Smooth muscle cell (in vitro differentiated cells): ENCODE results near the gene SLC5A5. TPM values are rescaled to one million over a fixed set of nuclear protein-coding genes. Genes with fewer than 3 reads are reported as not detected.

ENCODE experiments used
- DNase-seq: peaks from one replicate; lab custom pipeline; 2025; ENCODE audit not compliant: unreplicated experiment; lab: John Stamatoyannopoulos, UW
- H2AFZ ChIP-seq: fragments of 200-600 bp; sonication (generic); 2 replicates; pipeline ENCODE4 v1.6.0; 2016; ENCODE audit warnings: antibody characterized with exemption, low read depth, mild to moderate bottlenecking
- H3F3A ChIP-seq: fragments of 200-600 bp; sonication (generic); 2 replicates; pipeline ENCODE4 v1.6.0; 2017; ENCODE audit warnings: antibody characterized with exemption, low read depth
- H3K27ac ChIP-seq: fragments of 200-600 bp; sonication (generic); 2 replicates; pipeline ENCODE4 v1.5.1; 2016; ENCODE audit warnings: low read depth, mild to moderate bottlenecking
- H3K27me3 ChIP-seq: fragments of 200-600 bp; sonication (generic); 2 replicates; pipeline ENCODE4 v1.6.1; 2016; ENCODE audit warnings: low read depth, mild to moderate bottlenecking
- H3K36me3 ChIP-seq: fragments of 200-600 bp; sonication (generic); 2 replicates; pipeline ENCODE4 v1.5.1; 2016; ENCODE audit warnings: low read depth
- H3K4me1 ChIP-seq: fragments of 200-600 bp; sonication (generic); 2 replicates; pipeline ENCODE4 v1.5.1; 2016; ENCODE audit warnings: low read depth
- H3K4me2 ChIP-seq: fragments of 200-600 bp; sonication (generic); 2 replicates; pipeline ENCODE4 v1.6.0; 2016; ENCODE audit warnings: mild to moderate bottlenecking
- H3K4me3 ChIP-seq: fragments of 200-600 bp; sonication (generic); 2 replicates; pipeline ENCODE4 v1.5.1; 2016; ENCODE audit warnings: mild to moderate bottlenecking
- H3K79me2 ChIP-seq: fragments of 200-600 bp; sonication (generic); 2 replicates; pipeline ENCODE4 v1.6.0; 2016; ENCODE audit warnings: low read depth, mild to moderate bottlenecking
- H3K9ac ChIP-seq: fragments of 200-600 bp; sonication (generic); 2 replicates; pipeline ENCODE4 v1.6.0; 2016; ENCODE audit warnings: low read depth
- H3K9me3 ChIP-seq: fragments of 200-600 bp; sonication (generic); replicated peaks from 2 replicates; pipeline ENCODE4 v1.5.1; 2016; ENCODE audit warnings: low read depth
- H4K20me1 ChIP-seq: fragments of 200-600 bp; sonication (generic); 2 replicates; pipeline ENCODE4 v1.6.0; 2016; ENCODE audit warnings: low read depth
- WGBS: methylation state at CpG from one replicate; pipeline ENCODE4 v1.1.7; 2016; ENCODE audit warnings: low lambda C conversion rate; 5-methylcytosine and 5-hydroxymethylcytosine counted together
- polyA plus RNA-seq: library from polyadenylated mRNA; unstranded; fragments of >200 nt; fragmentation: Nextera tagmentation; extraction: Ambion mirVana; gene quantifications from 2 replicates; pipeline ENCODE4 v1.2.1, GENCODE V29; 2016
- total RNA-seq: library from RNA; depleted of rRNA; stranded (reverse); fragments of >200 nt; gene quantifications from 2 replicates; pipeline ENCODE4 v1.2.3, GENCODE V29; 2014
- TF ChIP-seq, protein P1 (sequence below): fragments of 200-600 bp; sonication (generic); IDR thresholded peaks from 2 replicates; pipeline ENCODE4 v1.5.1; 2017; ENCODE audit warnings: borderline replicate concordance, mild to moderate bottlenecking, antibody characterized with exemption; ENCODE audit not compliant: insufficient read depth, poor library complexity, severe bottlenecking

Gene SLC5A5
- total and polyA plus RNA-seq, 2 experiments from 2014 or later, result not detected

DNA sequence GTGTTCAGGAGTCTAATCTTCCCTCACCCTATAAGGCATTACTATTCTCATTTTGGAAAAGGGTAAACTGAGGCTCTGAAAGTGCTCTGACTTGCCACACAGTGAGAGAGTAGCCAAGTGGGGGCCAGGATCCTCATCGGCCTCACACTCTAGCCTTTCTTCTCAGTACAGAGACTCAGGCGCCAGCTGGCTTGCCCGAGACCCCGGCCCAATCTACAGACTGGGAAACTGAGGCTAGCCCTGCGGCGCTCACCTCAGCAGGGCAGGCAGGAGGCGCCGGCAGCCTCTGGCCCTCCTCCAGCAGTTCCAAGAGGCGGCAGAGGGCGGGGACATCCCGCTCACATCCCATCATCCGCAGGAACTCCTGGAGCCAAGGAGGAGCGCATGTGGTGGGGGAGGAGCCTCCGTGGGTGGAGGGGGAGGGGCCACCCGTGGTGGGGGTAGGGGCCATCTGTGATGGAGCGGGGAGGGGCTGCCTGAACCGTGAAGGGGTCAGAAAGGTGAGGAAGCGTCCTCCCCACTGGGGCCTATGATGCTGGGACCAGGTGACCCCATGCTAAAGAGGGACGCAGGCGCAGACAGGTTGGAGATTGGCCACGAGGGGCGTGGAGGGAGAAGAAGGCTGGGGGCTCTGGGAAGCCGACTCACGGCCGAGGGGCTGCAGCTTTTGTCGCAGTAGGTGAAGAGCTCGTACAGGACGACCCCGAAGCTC, 41.7 kb upstream of the SLC5A5 start:
- peaks cover 9% of the 10 kb centered on the region for H3K27me3 ChIP-seq
- peak overlapping the region; percentile 38 for H3K4me3 ChIP-seq
- H2AFZ ChIP-seq, result no peak overlapping the region
- no peaks in the 10 kb centered on the region for H3K9me3 ChIP-seq
- WGBS, result 18% methylated on average over 26 of the region's 29 CpGs
- H4K20me1 ChIP-seq, result no peaks in the 10 kb centered on the region
- H3K79me2 ChIP-seq, result no peaks in the 10 kb centered on the region
- no peaks in the 10 kb centered on the region for H3K36me3 ChIP-seq
- DNase-seq, result no peak
- H3K4me1 ChIP-seq, result peaks cover 4% of the 10 kb centered on the region
- H3K9ac ChIP-seq, result no peak overlapping the region
- TF ChIP-seq, protein P1, sequence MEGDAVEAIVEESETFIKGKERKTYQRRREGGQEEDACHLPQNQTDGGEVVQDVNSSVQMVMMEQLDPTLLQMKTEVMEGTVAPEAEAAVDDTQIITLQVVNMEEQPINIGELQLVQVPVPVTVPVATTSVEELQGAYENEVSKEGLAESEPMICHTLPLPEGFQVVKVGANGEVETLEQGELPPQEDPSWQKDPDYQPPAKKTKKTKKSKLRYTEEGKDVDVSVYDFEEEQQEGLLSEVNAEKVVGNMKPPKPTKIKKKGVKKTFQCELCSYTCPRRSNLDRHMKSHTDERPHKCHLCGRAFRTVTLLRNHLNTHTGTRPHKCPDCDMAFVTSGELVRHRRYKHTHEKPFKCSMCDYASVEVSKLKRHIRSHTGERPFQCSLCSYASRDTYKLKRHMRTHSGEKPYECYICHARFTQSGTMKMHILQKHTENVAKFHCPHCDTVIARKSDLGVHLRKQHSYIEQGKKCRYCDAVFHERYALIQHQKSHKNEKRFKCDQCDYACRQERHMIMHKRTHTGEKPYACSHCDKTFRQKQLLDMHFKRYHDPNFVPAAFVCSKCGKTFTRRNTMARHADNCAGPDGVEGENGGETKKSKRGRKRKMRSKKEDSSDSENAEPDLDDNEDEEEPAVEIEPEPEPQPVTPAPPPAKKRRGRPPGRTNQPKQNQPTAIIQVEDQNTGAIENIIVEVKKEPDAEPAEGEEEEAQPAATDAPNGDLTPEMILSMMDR, result no peak
- peak overlapping the region; percentile 73 for H3K4me2 ChIP-seq
- H3F3A ChIP-seq, result no peaks in the 10 kb centered on the region
- no peak overlapping the region for H3K27ac ChIP-seq

DNA sequence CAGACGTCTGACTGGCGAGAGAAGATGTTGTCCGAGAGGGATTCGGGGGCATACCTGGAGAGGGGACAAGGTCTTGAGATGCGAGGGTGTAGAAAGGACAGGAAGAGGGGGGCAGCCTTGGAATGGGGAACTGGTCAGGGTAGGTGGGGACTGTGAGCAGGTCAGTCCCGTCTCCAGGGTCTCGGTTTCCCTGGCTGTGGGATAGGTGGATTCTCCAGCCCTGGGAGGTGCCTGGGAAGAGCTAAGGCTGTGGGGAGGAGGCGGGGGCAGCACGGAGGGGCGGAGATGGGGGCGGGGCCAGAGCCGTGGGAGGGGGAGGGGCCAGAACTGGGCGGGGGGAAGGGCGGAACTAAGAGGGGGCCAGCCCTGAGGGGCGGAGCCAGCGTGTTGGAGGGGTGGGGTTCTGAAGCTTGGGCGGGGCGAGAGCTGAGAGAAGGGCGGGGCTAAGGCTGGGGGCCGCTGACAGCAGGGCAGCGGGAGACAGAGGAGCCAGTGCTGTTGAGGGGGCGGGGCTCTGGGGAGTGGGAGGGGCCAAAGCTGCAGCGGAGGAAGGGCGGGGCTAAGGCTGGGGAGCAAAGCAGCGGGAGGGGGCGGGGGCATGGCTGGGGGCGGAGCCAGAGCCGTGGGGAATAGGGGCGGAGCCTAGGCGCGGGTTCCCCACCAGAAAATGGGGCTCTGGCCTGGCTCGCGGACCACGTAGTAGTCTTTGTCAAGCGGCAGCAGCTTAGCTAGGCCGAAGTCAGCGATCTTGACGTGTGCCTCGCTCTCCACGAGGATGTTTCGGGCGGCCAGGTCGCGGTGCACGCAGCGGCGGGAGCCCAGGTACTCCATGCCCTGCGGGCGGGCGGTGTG, 41.0 kb upstream of the SLC5A5 start:
- Histone ChIP-seq H3K4me1 (peaks cover 4% of the 10 kb centered on the region), H3F3A (no peaks in the 10 kb centered on the region), H4K20me1 (no peaks in the 10 kb centered on the region), H3K79me2 (no peaks in the 10 kb centered on the region), H3K4me2 (peak overlapping the region; percentile 73), H3K9ac (no peak overlapping the region), H2AFZ (no peak overlapping the region), H3K27ac (no peak overlapping the region), H3K27me3 (peaks cover 9% of the 10 kb centered on the region), H3K36me3 (no peaks in the 10 kb centered on the region), H3K4me3 (peak overlapping the region; percentile 38), H3K9me3 (no peaks in the 10 kb centered on the region)
- whole genome bisulfite sequencing, result 21% methylated on average over 22 of the region's 50 CpGs
- TF ChIP-seq, protein P1, result no peak
- DNase-seq, result peak; percentile 15

DNA sequence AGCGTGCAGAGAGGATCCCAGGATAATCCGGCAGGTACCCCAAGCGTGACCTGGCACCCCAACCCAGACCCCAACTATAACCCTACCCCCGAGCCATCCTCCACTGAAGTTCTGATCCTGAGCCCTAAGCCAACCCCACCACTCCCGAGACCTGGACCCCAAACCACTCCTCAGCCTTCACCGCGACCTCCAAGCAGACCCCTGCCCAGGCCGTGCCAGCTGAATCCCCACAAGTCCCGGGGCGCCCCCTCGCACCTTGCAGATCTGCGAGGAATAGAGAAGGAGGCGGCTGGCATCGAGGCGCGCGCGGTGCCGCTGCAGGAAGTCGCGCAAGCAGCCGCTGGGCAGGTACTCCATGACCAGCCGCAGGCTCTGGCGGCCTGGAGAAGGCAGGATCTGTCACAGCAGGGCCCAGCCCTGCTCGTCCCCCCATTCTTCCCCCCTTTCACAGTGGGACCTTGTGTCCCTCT, 40.3 kb upstream of the SLC5A5 start:
- Histone ChIP-seq H3K4me1 (peaks cover 4% of the 10 kb centered on the region), H3K4me3 (no peak overlapping the region), H3K36me3 (no peaks in the 10 kb centered on the region), H3K27ac (no peak overlapping the region), H3F3A (no peaks in the 10 kb centered on the region), H3K27me3 (peaks cover 9% of the 10 kb centered on the region), H4K20me1 (no peaks in the 10 kb centered on the region), H3K4me2 (peak overlapping the region; percentile 19), H3K79me2 (no peaks in the 10 kb centered on the region), H2AFZ (no peak overlapping the region), H3K9ac (no peak overlapping the region), H3K9me3 (no peaks in the 10 kb centered on the region)
- DNase-seq, result no peak
- TF ChIP-seq, protein P1, result no peak
- 44% methylated on average over 25 of the region's 25 CpGs for WGBS
